ENCODE results near the gene MSRB1. TPM values are rescaled to one million over a fixed set of nuclear protein-coding genes. Genes with fewer than 3 reads are reported as not detected.

Gene MSRB1
- total and polyA plus RNA-seq, 2 of the 13 experiments (the other 11 are each of a cell fraction or from before 2014, with no cell fraction given) = 32.1 to 75.4 TPM

DNA sequence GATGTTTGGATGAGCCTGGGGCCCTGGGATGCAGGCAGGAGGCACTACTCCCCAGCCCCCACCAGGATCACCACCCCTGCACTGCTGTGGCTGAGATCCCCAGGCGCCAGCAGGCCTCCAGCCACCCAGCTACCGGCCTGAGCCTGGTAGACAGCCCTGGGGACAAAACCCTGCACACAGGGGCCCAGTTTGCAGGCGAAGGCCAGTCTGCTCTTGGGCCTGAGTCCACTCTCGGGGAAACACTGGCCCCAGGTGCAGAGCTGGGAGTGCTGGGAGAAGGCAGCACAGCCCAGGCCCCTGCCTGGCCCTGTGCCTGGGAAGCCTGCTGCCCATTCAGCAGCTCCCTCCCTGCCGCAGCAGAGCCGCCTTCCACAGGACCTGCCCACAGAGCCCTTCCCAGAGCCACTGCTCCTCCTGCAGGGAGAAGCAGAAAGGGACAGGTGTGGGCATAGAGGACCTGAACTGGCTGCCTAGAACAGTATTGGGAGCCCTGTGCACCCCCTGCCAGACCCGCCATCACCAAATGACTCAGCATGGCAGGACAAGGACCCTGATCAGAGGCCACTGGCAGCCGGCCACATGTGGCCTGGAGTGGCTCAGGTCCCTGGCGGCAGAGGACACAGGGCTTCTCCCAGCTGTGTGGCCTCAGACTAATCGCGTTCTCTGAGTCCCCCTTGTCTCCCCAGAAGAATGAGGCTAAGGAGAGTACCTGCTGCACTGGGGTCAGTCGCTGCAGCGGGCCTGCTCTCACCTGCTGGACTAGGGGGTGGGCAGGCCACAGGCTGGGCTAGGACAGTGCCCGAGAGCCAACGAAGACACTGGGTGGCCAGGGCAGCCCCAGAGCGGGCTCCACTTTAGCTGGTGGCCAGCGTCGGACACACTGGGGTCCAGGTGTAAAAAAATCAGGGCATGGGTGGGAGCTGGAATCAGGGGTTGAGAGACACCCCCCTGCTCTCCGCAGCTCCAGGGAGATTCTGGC, 10.7 kb downstream of the MSRB1 start (continued):
- TF ChIP-seq RAD21 (CRISPR knock-in tag; IDR thresholded peaks at IDR 0.05) = peak; percentile 69
- TF ChIP-seq ZNF180 (CRISPR knock-in tag; IDR thresholded peaks at IDR 0.05; ENCODE audit: borderline replicate concordance, low read depth) = no peak
- no peak for TF ChIP-seq GLI4 (CRISPR knock-in tag; IDR thresholded peaks at IDR 0.05; ENCODE audit: borderline replicate concordance)
- TF ChIP-seq HCFC1 (IDR thresholded peaks at IDR 0.05; ENCODE audit: low read depth, low read length) = no peak
- peak; percentile 75 for TF ChIP-seq HDAC1 (CRISPR knock-in tag; IDR thresholded peaks at IDR 0.05)
- TF ChIP-seq, protein P1, sequence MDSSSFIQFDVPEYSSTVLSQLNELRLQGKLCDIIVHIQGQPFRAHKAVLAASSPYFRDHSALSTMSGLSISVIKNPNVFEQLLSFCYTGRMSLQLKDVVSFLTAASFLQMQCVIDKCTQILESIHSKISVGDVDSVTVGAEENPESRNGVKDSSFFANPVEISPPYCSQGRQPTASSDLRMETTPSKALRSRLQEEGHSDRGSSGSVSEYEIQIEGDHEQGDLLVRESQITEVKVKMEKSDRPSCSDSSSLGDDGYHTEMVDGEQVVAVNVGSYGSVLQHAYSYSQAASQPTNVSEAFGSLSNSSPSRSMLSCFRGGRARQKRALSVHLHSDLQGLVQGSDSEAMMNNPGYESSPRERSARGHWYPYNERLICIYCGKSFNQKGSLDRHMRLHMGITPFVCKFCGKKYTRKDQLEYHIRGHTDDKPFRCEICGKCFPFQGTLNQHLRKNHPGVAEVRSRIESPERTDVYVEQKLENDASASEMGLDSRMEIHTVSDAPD (CRISPR knock-in tag; IDR thresholded peaks at IDR 0.05) = no peak
- TF ChIP-seq PLRG1 (conservative IDR thresholded peaks at IDR 0.05) = no peak
- no peak for TF ChIP-seq ZFP36L2 (CRISPR knock-in tag; IDR thresholded peaks at IDR 0.05)
- TF ChIP-seq, protein P2, sequence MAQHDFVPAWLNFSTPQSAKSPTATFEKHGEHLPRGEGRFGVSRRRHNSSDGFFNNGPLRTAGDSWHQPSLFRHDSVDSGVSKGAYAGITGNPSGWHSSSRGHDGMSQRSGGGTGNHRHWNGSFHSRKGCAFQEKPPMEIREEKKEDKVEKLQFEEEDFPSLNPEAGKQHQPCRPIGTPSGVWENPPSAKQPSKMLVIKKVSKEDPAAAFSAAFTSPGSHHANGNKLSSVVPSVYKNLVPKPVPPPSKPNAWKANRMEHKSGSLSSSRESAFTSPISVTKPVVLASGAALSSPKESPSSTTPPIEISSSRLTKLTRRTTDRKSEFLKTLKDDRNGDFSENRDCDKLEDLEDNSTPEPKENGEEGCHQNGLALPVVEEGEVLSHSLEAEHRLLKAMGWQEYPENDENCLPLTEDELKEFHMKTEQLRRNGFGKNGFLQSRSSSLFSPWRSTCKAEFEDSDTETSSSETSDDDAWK (CRISPR knock-in tag; IDR thresholded peaks at IDR 0.05) = no peak
- TF ChIP-seq SMAD1 (CRISPR knock-in tag; IDR thresholded peaks at IDR 0.05; ENCODE audit: borderline replicate concordance, low read depth) = no peak
- TF ChIP-seq, protein P3, sequence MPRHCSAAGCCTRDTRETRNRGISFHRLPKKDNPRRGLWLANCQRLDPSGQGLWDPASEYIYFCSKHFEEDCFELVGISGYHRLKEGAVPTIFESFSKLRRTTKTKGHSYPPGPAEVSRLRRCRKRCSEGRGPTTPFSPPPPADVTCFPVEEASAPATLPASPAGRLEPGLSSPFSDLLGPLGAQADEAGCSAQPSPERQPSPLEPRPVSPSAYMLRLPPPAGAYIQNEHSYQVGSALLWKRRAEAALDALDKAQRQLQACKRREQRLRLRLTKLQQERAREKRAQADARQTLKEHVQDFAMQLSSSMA (CRISPR knock-in tag; IDR thresholded peaks at IDR 0.05) = no peak
- TF ChIP-seq, protein P4, sequence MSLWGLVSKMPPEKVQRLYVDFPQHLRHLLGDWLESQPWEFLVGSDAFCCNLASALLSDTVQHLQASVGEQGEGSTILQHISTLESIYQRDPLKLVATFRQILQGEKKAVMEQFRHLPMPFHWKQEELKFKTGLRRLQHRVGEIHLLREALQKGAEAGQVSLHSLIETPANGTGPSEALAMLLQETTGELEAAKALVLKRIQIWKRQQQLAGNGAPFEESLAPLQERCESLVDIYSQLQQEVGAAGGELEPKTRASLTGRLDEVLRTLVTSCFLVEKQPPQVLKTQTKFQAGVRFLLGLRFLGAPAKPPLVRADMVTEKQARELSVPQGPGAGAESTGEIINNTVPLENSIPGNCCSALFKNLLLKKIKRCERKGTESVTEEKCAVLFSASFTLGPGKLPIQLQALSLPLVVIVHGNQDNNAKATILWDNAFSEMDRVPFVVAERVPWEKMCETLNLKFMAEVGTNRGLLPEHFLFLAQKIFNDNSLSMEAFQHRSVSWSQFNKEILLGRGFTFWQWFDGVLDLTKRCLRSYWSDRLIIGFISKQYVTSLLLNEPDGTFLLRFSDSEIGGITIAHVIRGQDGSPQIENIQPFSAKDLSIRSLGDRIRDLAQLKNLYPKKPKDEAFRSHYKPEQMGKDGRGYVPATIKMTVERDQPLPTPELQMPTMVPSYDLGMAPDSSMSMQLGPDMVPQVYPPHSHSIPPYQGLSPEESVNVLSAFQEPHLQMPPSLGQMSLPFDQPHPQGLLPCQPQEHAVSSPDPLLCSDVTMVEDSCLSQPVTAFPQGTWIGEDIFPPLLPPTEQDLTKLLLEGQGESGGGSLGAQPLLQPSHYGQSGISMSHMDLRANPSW (CRISPR knock-in tag; IDR thresholded peaks at IDR 0.05; ENCODE audit: borderline replicate concordance) = no peak
- no peak for TF ChIP-seq NCOA2 (CRISPR knock-in tag; IDR thresholded peaks at IDR 0.05)
- TF ChIP-seq ZNF230 (CRISPR knock-in tag; IDR thresholded peaks at IDR 0.05) = no peak
- peak; percentile 60; the same call in 1 of the 2 replicates for TF ChIP-seq ZNF747 (CRISPR knock-in tag; IDR thresholded peaks at IDR 0.05; ENCODE audit: borderline replicate concordance)
- TF ChIP-seq CENPT (CRISPR knock-in tag; IDR thresholded peaks at IDR 0.05; ENCODE audit: low read depth) = no peak
- TF ChIP-seq, protein P5, sequence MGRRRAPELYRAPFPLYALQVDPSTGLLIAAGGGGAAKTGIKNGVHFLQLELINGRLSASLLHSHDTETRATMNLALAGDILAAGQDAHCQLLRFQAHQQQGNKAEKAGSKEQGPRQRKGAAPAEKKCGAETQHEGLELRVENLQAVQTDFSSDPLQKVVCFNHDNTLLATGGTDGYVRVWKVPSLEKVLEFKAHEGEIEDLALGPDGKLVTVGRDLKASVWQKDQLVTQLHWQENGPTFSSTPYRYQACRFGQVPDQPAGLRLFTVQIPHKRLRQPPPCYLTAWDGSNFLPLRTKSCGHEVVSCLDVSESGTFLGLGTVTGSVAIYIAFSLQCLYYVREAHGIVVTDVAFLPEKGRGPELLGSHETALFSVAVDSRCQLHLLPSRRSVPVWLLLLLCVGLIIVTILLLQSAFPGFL (CRISPR knock-in tag; IDR thresholded peaks at IDR 0.05) = no peak
- TF ChIP-seq ZNF749 (CRISPR knock-in tag; IDR thresholded peaks at IDR 0.05; ENCODE audit: borderline replicate concordance) = no peak
- TF ChIP-seq, protein P6, sequence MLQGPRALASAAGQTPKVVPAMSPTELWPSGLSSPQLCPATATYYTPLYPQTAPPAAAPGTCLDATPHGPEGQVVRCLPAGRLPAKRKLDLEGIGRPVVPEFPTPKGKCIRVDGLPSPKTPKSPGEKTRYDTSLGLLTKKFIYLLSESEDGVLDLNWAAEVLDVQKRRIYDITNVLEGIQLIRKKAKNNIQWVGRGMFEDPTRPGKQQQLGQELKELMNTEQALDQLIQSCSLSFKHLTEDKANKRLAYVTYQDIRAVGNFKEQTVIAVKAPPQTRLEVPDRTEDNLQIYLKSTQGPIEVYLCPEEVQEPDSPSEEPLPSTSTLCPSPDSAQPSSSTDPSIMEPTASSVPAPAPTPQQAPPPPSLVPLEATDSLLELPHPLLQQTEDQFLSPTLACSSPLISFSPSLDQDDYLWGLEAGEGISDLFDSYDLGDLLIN (CRISPR knock-in tag; IDR thresholded peaks at IDR 0.05; ENCODE audit: borderline replicate concordance) = no peak

Data from HepG2 (cell line).